Measurements from ENCODE around the gene CORO2B.

CORO2B gene

GRCh38 chr15:68709876-68710275 lies 131.1 kb downstream of the CORO2B start:
- DNase-seq: no peak

- DNase-seq: no peak
These were observed 131.7 kb downstream of the CORO2B start for GRCh38 chr15:68710536-68710935.

- DNase-seq: no peak
These were observed 132.6 kb downstream of the CORO2B start for GRCh38 chr15:68711406-68711805.

- no peak for DNase-seq
These were observed 134.1 kb downstream of the CORO2B start for GRCh38 chr15:68712886-68713285.

GRCh38 chr15:68713874-68714273 lies 135.1 kb downstream of the CORO2B start:
- DNase-seq: no peak

- DNase-seq: no peak
These were observed 136.3 kb downstream of the CORO2B start for GRCh38 chr15:68715111-68715510.

GRCh38 chr15:68717951-68718350 lies 139.2 kb downstream of the CORO2B start:
- no peak for DNase-seq

GRCh38 chr15:68718468-68718867 lies 139.7 kb downstream of the CORO2B start:
- DNase-seq: no peak

GRCh38 chr15:68719051-68719450 lies 140.3 kb downstream of the CORO2B start:
- DNase-seq: no peak

GRCh38 chr15:68719672-68720071 lies 140.9 kb downstream of the CORO2B start:
- no peak for DNase-seq

- DNase-seq: no peak
These were observed 143.1 kb downstream of the CORO2B start for GRCh38 chr15:68721886-68722285.

- no peak for DNase-seq
These were observed 146.9 kb downstream of the CORO2B start for GRCh38 chr15:68725736-68726135.

- DNase-seq: no peak
These were observed 147.5 kb downstream of the CORO2B start for GRCh38 chr15:68726246-68726645.

- DNase-seq: no peak
These were observed 151.1 kb downstream of the CORO2B start for GRCh38 chr15:68729789-68730411.

GRCh38 chr15:68730471-68730919 lies 151.7 kb downstream of the CORO2B start:
- no peak for DNase-seq

- DNase-seq: no peak
These were observed 152.4 kb downstream of the CORO2B start for GRCh38 chr15:68730976-68731897.

- DNase-seq: no peak
These were observed 153.7 kb downstream of the CORO2B start for GRCh38 chr15:68732451-68732850.

GRCh38 chr15:68733666-68734065 lies 154.9 kb downstream of the CORO2B start:
- no peak for DNase-seq

GRCh38 chr15:68734352-68734751 lies 155.6 kb downstream of the CORO2B start:
- no peak for DNase-seq

GRCh38 chr15:68734881-68735280 lies 156.1 kb downstream of the CORO2B start:
- DNase-seq: no peak

GRCh38 chr15:68735610-68736009 lies 156.8 kb downstream of the CORO2B start:
- DNase-seq: no peak

- DNase-seq: no peak
These were observed 160.7 kb downstream of the CORO2B start for GRCh38 chr15:68739390-68740080.

GRCh38 chr15:68743256-68743655 lies 164.5 kb downstream of the CORO2B start:
- DNase-seq: no peak

- no peak for DNase-seq
These were observed 170.6 kb downstream of the CORO2B start for GRCh38 chr15:68749365-68749764.

All from NCI-H748 treated with DMSO at 0.1 percent for 48 hours (cell line).